ENCODE results near the gene ENOX1.

ENOX1 gene

GRCh38 chr13:43391036-43391435, 395.7 kb downstream of the ENOX1 start:
- DNase-seq (ENCODE audit: low read depth), result no peak
- TF ChIP-seq CTCF (conservative IDR thresholded peaks at IDR 0.05; ENCODE audit: low read length), result no peak
- no peak overlapping the region for H3K4me3 ChIP-seq (ENCODE audit: low read length)

- no peak for TF ChIP-seq CTCF (conservative IDR thresholded peaks at IDR 0.05; ENCODE audit: low read length)
- no peak for DNase-seq (ENCODE audit: low read depth)
- no peak overlapping the region for H3K4me3 ChIP-seq (ENCODE audit: low read length)
These were observed 396.2 kb downstream of the ENOX1 start for GRCh38 chr13:43390619-43391018.

GRCh38 chr13:43389983-43390382, 396.8 kb downstream of the ENOX1 start:
- peak; percentile 71 for DNase-seq (ENCODE audit: low read depth)
- no peak overlapping the region for H3K4me3 ChIP-seq (ENCODE audit: low read length)
- TF ChIP-seq CTCF (conservative IDR thresholded peaks at IDR 0.05; ENCODE audit: low read length), result no peak

- no peak overlapping the region for H3K4me3 ChIP-seq (ENCODE audit: low read length)
- no peak for TF ChIP-seq CTCF (conservative IDR thresholded peaks at IDR 0.05; ENCODE audit: low read length)
- DNase-seq (ENCODE audit: low read depth), result peak; percentile 50
These were observed 397.2 kb downstream of the ENOX1 start for GRCh38 chr13:43389573-43389972.

DNA sequence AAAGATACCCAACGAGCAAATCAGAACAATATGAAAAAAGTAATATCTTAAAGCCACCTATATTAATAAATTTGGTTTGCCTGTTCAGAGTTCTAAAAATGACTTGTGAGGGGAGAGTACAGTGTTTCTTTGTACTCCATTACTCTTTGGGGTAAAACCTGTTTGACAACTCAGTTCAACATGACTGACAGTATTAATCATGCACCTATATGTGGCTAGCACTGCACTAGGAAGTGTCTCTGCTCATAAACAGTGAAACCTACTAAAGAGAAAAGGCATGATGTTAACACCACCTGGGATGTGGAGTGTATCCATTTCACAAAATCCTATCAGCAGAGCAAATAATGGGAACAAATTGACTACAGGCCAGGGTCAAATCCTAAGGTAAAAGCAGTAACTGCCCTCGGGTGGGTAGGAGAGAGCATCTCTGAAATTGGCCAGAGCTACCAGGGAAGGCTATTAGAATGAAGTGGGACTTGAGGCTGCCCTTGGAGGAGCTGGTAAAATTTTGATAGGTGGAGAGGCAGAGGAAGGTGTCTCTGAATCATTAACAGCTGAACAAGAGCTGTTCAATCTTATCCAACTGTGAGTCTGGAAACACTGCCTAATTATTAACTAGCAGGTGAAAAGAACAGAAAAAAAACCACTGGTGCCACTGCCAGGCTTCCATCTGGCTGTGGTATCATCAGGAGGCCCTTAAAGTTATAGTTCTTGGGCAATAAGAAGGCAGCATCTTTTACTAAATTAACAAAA, 398.3 kb downstream of the ENOX1 start:
- no peak for DNase-seq (ENCODE audit: low read depth)
- H3K4me3 ChIP-seq (ENCODE audit: low read length), result no peak overlapping the region
- no peak for TF ChIP-seq CTCF (conservative IDR thresholded peaks at IDR 0.05; ENCODE audit: low read length)

DNA sequence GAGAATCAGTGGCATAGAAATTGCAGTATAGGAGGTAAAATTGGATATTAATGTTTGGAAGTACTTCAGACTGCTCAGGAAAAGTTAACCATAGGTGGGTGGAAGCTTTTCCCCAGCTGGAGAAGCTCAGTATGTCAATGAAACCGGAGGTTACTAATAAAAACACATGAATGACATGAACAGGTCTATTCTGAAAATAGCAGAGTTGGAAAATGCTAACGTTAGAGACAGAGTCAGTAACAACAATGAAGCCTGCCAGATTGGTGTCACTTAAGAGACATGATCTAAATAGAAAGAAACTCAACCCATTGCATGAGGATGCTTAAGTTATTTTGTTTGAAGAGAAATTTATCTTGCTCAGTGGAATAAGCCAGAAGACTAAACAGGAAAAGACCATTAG, 398.9 kb downstream of the ENOX1 start:
- no peak for TF ChIP-seq CTCF (conservative IDR thresholded peaks at IDR 0.05; ENCODE audit: low read length)
- no peak for DNase-seq (ENCODE audit: low read depth)
- H3K4me3 ChIP-seq (ENCODE audit: low read length), result no peak overlapping the region

DNA sequence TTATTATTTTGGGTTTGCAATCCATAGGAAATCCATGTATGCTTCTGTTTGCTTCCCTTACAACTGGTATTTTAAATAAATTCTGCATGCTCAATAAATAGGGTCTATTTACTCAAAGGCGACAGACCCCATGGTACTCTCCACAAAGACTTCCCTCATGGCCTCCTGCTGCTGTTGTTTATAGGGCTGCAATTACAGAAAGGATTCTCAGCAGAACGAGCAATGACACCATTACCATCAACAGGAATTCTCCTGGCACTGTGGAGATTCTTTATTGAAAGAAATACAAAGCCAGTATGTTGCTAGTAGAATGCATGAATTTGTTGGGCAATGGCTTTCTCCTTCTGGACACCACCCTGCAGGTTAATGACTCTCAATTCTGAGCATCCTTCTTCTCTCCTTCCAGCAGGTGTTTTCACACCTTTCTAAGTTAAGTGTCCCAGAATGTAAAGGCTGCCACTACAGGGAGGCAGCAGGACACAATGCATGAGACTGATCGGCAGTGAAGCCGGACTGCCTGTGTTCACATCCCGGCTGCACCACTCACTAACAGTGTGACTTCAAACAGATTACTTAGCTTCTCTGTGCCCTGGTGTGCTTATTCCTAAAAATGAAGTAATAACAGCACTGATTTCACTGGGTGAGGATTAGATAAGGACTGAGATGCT, 403.1 kb downstream of the ENOX1 start:
- no peak overlapping the region for H3K4me3 ChIP-seq (ENCODE audit: low read length)
- DNase-seq (ENCODE audit: low read depth), result no peak
- no peak for TF ChIP-seq CTCF (conservative IDR thresholded peaks at IDR 0.05; ENCODE audit: low read length)
